GM23338 (cell line): ENCODE results near the gene POU5F1. TPM values are rescaled to one million over a fixed set of nuclear protein-coding genes. Genes with fewer than 3 reads are reported as not detected.

Experiments used
- ATAC-seq: fragments of 200-7000 bp; cut with Tn5 transposase; 3 replicates; pipeline ENCODE4 v1.9.1; 2020
- DNase-seq: peaks from one replicate; pipeline ENCODE4 v3.0.0-alpha.2; 2015; ENCODE audit warnings: low spot score
- H2AFZ ChIP-seq: fragments of 200-600 bp; sonication (generic); 2 replicates; pipeline ENCODE4 v1.8.0; 2016; ENCODE audit warnings: antibody characterized with exemption, mild to moderate bottlenecking, moderate library complexity
- H3F3A ChIP-seq: fragments of 200-600 bp; sonication (generic); replicated peaks from 2 replicates; pipeline ENCODE4 v1.8.0; 2017; ENCODE audit warnings: antibody characterized with exemption, mixed run types, low read depth
- H3K27ac ChIP-seq: fragments of 200-600 bp; sonication (generic); 2 replicates; pipeline ENCODE4 v1.6.1; 2016; ENCODE audit warnings: low read depth
- H3K27me3 ChIP-seq: fragments of 200-600 bp; sonication (generic); 2 replicates; pipeline ENCODE4 v1.8.0; 2016; ENCODE audit warnings: mild to moderate bottlenecking, mixed run types, moderate library complexity; ENCODE audit not compliant: insufficient read depth
- H3K36me3 ChIP-seq: fragments of 200-600 bp; sonication (generic); 2 replicates; pipeline ENCODE4 v1.8.0; 2016; ENCODE audit warnings: mild to moderate bottlenecking; ENCODE audit not compliant: insufficient read depth
- H3K4me1 ChIP-seq: fragments of 200-600 bp; sonication (generic); 2 replicates; pipeline ENCODE4 v1.8.0; 2016; ENCODE audit warnings: mild to moderate bottlenecking, moderate library complexity; ENCODE audit not compliant: insufficient read depth
- H3K4me2 ChIP-seq: fragments of 200-600 bp; sonication (generic); 2 replicates; pipeline ENCODE4 v1.7.1; 2017; ENCODE audit warnings: mixed run types
- H3K4me3 ChIP-seq: fragments of 200-600 bp; sonication (generic); 2 replicates; pipeline ENCODE4 v1.6.1; 2016; ENCODE audit warnings: mixed run types
- H3K79me2 ChIP-seq: fragments of 200-600 bp; sonication (generic); replicated peaks from 2 replicates; pipeline ENCODE4 v1.8.0; 2017; ENCODE audit warnings: mild to moderate bottlenecking; ENCODE audit not compliant: insufficient read depth
- H3K9me2 ChIP-seq: fragments of 200-600 bp; sonication (generic); 2 replicates; pipeline ENCODE4 v1.8.0; 2017; ENCODE audit not compliant: insufficient read depth
- H4K20me1 ChIP-seq: fragments of 200-600 bp; sonication (generic); replicated peaks from 2 replicates; pipeline ENCODE4 v1.8.0; 2017; ENCODE audit warnings: mild to moderate bottlenecking; ENCODE audit not compliant: insufficient read depth
- H3K27ac Mint-ChIP-seq: 2 replicates; pipeline ENCODE4 v1.8.0; 2020; ENCODE audit warnings: inconsistent platforms, mild to moderate bottlenecking, moderate library complexity, mixed read lengths
- H3K27me3 Mint-ChIP-seq: 3 replicates; pipeline ENCODE4 v1.8.0; 2022; ENCODE audit warnings: low read depth, mild to moderate bottlenecking, moderate library complexity, mixed read lengths, inconsistent platforms; ENCODE audit not compliant: insufficient read depth, poor library complexity
- H3K36me3 Mint-ChIP-seq: 3 replicates; pipeline ENCODE4 v1.8.0; 2021; ENCODE audit warnings: low read depth, mild to moderate bottlenecking, inconsistent platforms, moderate library complexity, mixed read lengths
- H3K4me1 Mint-ChIP-seq: 3 replicates; pipeline ENCODE4 v1.8.0; 2020; ENCODE audit warnings: mild to moderate bottlenecking, inconsistent platforms, mixed read lengths
- H3K4me3 Mint-ChIP-seq: 3 replicates; pipeline ENCODE4 v1.8.0; 2021; ENCODE audit warnings: moderate library complexity, mild to moderate bottlenecking, inconsistent platforms, mixed read lengths
- H3K9me3 Mint-ChIP-seq: 3 replicates; pipeline ENCODE4 v1.8.0; 2020; ENCODE audit warnings: moderate library complexity, mild to moderate bottlenecking, inconsistent platforms, mixed read lengths
- CREB1 ChIP-seq: fragments of 250-450 bp; sonication (Bioruptor Pico); IDR thresholded peaks from 2 replicates; pipeline ENCODE4 v1.5.0; 2020; ENCODE audit warnings: low read depth, mild to moderate bottlenecking, moderate library complexity
- ETS1 ChIP-seq: IDR thresholded peaks from 2 replicates; pipeline ENCODE4 v1.6.1; 2016; ENCODE audit warnings: antibody characterized with exemption
- EZH2 ChIP-seq: fragments of 200-600 bp; sonication (generic); IDR thresholded peaks from one replicate; pipeline ENCODE4 v1.8.0; 2017; ENCODE audit warnings: antibody characterized with exemption, mild to moderate bottlenecking, low read depth; ENCODE audit not compliant: unreplicated experiment
- NANOG ChIP-seq: IDR thresholded peaks from 2 replicates; pipeline ENCODE4 v1.6.1; 2016; ENCODE audit warnings: antibody characterized with exemption, borderline replicate concordance
- STAT1 ChIP-seq: IDR thresholded peaks from one replicate; pipeline ENCODE4 v1.6.1; 2016; ENCODE audit warnings: antibody characterized with exemption; ENCODE audit not compliant: unreplicated experiment
- ZNF331 ChIP-seq: fragments of 250-450 bp; sonication (Bioruptor Pico); IDR thresholded peaks from 2 replicates; pipeline ENCODE4 v1.5.0; 2020; ENCODE audit warnings: low read depth, mild to moderate bottlenecking, moderate library complexity
- polyA plus RNA-seq: library from polyadenylated mRNA; unstranded; fragments of >200 nt; fragmentation: Nextera tagmentation; extraction: Ambion mirVana; gene quantifications from 2 replicates; pipeline ENCODE4 v1.2.1, GENCODE V29; 2016
- total RNA-seq: library from RNA; depleted of rRNA; stranded (reverse); fragments of >200 nt; shearing (Covaris generic); gene quantifications from 2 replicates; pipeline ENCODE4 v1.2.3, GENCODE V29; 2014
- TF ChIP-seq, protein P1 (sequence below): fragments of 250-450 bp; sonication (Bioruptor Pico); IDR thresholded peaks from 2 replicates; pipeline ENCODE4 v1.5.0; 2020; ENCODE audit warnings: mild to moderate bottlenecking, moderate library complexity

The POU5F1 gene
- total and polyA plus RNA-seq, 2 experiments from 2014 or later = 1,839 to 3,419 TPM

DNA sequence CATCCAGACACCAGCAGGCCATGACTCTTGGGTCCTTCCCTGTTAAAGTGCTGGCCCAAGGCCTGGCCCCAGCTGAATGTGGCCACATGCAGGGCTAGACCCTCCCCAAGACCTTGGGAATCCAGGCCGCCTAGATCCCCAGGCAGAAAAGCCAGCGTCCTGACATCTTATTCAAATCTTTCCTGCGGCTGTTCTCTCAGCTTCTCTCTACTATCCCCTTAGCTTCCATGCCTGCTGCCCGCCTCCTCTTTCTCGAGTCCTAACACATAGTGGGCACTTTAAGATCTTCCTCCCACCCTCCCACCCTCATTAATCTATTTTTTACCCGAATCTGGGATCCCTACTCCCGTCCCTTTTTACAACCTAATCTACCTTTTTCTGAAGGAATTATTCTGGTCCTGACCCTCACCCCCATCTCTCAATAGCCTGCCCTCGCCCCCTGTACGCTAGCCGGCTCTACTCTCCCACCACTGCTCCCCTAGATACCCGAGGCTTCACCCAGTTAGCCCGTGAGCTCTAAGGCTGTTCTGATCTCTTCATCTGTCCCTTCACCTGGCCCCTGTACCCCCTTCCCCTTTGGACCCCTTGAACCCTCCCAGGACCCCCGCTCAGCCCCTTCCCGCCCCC lies 12.9 kb downstream of the POU5F1 start, which contains the start of gene CCHCR1:
TSS of gene CCHCR1 (minus strand) at position 290 of the 627 bp plus-strand sequence. CDS start at position 88, 202 bp downstream.
- peak within 1 kb of the TSS; percentile 88 for H3K4me3 Mint-ChIP-seq
- Histone ChIP-seq H3K4me2 (peak within 1 kb of the TSS; percentile 100), H3K79me2 (0 out of 2 replicates have a peak, but pooled peaks cover 16% of the 10 kb centered on the region), H2AFZ (0 out of 2 replicates have a peak within 1 kb of the TSS, but pooled peaks have one; percentile 4), H3K9me2 (no peaks in the 10 kb centered on the region), H3K27ac (peak within 1 kb of the TSS; percentile 79; the same call in 1 of the 2 replicates), H4K20me1 (peaks cover 5% of the 10 kb centered on the region; the same call in 1 of the 2 replicates), H3K27me3 (no peaks in the 10 kb centered on the region), H3K36me3 (peaks cover 2% of the 10 kb centered on the region; the same call in 1 of the 2 replicates), H3K4me3 (peak within 1 kb of the TSS; percentile 75), H3K4me1 (peaks cover 33% of the 10 kb centered on the region), H3F3A (peaks cover 32% of the 10 kb centered on the region)
- ATAC-seq (peak; percentile 14), DNase-seq (peak; percentile 31)
- peaks cover 55% of the 10 kb centered on the region for H3K36me3 Mint-ChIP-seq
- peaks cover 17% of the 10 kb centered on the region for H3K27me3 Mint-ChIP-seq
- H3K9me3 Mint-ChIP-seq = no peaks in the 10 kb centered on the region
- H3K4me1 Mint-ChIP-seq = peaks cover 34% of the 10 kb centered on the region
- peak within 1 kb of the TSS; percentile 86 for H3K27ac Mint-ChIP-seq
- TF ChIP-seq ETS1 (no peak), ZNF331 (no peak), NANOG (no peak), EZH2 (no peak), CREB1 (CRISPR knock-in tag) (no peak), STAT1 (no peak)
- TF ChIP-seq, protein P1, sequence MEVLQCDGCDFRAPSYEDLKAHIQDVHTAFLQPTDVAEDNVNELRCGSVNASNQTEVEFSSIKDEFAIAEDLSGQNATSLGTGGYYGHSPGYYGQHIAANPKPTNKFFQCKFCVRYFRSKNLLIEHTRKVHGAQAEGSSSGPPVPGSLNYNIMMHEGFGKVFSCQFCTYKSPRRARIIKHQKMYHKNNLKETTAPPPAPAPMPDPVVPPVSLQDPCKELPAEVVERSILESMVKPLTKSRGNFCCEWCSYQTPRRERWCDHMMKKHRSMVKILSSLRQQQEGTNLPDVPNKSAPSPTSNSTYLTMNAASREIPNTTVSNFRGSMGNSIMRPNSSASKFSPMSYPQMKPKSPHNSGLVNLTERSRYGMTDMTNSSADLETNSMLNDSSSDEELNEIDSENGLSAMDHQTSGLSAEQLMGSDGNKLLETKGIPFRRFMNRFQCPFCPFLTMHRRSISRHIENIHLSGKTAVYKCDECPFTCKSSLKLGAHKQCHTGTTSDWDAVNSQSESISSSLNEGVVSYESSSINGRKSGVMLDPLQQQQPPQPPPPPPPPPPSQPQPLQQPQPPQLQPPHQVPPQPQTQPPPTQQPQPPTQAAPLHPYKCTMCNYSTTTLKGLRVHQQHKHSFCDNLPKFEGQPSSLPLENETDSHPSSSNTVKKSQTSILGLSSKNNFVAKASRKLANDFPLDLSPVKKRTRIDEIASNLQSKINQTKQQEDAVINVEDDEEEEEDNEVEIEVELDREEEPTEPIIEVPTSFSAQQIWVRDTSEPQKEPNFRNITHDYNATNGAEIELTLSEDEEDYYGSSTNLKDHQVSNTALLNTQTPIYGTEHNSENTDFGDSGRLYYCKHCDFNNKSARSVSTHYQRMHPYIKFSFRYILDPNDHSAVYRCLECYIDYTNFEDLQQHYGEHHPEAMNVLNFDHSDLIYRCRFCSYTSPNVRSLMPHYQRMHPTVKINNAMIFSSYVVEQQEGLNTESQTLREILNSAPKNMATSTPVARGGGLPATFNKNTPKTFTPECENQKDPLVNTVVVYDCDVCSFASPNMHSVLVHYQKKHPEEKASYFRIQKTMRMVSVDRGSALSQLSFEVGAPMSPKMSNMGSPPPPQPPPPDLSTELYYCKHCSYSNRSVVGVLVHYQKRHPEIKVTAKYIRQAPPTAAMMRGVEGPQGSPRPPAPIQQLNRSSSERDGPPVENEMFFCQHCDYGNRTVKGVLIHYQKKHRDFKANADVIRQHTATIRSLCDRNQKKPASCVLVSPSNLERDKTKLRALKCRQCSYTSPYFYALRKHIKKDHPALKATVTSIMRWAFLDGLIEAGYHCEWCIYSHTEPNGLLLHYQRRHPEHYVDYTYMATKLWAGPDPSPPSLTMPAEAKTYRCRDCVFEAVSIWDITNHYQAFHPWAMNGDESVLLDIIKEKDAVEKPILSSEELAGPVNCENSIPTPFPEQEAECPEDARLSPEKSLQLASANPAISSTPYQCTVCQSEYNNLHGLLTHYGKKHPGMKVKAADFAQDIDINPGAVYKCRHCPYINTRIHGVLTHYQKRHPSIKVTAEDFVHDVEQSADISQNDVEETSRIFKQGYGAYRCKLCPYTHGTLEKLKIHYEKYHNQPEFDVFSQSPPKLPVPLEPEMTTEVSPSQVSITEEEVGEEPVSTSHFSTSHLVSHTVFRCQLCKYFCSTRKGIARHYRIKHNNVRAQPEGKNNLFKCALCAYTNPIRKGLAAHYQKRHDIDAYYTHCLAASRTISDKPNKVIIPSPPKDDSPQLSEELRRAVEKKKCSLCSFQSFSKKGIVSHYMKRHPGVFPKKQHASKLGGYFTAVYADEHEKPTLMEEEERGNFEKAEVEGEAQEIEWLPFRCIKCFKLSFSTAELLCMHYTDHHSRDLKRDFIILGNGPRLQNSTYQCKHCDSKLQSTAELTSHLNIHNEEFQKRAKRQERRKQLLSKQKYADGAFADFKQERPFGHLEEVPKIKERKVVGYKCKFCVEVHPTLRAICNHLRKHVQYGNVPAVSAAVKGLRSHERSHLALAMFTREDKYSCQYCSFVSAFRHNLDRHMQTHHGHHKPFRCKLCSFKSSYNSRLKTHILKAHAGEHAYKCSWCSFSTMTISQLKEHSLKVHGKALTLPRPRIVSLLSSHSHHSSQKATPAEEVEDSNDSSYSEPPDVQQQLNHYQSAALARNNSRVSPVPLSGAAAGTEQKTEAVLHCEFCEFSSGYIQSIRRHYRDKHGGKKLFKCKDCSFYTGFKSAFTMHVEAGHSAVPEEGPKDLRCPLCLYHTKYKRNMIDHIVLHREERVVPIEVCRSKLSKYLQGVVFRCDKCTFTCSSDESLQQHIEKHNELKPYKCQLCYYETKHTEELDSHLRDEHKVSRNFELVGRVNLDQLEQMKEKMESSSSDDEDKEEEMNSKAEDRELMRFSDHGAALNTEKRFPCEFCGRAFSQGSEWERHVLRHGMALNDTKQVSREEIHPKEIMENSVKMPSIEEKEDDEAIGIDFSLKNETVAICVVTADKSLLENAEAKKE (CRISPR knock-in tag) = no peak
